Prostate gland (tissue), 2 donors: Measurements from ENCODE around the gene KAZN.

Experiments used
- POLR2A ChIP-seq: fragments of 450-650 bp; IDR thresholded peaks from one replicate; pipeline ENCODE4 v1.6.1; 2016; ENCODE audit warnings: antibody characterized with exemption, mild to moderate bottlenecking
- POLR2AphosphoS5 ChIP-seq: sonication (generic); formaldehyde crosslinking; IDR thresholded peaks from one replicate; pipeline ENCODE4 v1.6.1; 2017; ENCODE audit warnings: antibody characterized with exemption
- TF ChIP-seq, protein P1 (sequence below), 4 experiments: fragments of 200-600 bp in 2 of 4; fragments of 450-650 bp in 2 of 4; sonication (generic) in 2 of 4; IDR thresholded peaks; 1 replicate in 3 of 4; 2 replicates in 1 of 4; pipeline ENCODE4 v1.5.1; 2016 to 2019; ENCODE audit warnings: antibody characterized with exemption in 4 of 4, mild to moderate bottlenecking in 2 of 4, moderate library complexity in 2 of 4

DNA sequence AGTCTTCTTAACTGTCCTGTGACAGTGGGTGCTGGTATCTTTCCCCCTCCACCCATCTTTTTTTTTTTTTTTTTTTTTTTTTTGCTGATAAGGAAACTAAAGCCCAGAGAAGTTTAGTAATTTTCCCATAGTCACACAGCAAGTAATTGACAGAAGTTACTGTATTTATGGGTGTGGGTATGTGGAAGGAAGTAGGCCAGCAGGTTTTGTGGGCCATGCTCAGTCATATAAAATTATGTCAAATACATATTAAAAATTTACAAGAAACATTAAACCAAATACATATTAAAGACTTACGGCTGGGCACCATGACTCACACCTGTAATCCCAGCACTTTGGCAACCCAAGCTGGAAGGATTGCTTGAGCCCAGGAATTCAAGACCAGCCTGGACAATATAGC is 51.5 kb downstream of the KAZN start:
- no peak for TF ChIP-seq POLR2A
- TF ChIP-seq, protein P1, sequence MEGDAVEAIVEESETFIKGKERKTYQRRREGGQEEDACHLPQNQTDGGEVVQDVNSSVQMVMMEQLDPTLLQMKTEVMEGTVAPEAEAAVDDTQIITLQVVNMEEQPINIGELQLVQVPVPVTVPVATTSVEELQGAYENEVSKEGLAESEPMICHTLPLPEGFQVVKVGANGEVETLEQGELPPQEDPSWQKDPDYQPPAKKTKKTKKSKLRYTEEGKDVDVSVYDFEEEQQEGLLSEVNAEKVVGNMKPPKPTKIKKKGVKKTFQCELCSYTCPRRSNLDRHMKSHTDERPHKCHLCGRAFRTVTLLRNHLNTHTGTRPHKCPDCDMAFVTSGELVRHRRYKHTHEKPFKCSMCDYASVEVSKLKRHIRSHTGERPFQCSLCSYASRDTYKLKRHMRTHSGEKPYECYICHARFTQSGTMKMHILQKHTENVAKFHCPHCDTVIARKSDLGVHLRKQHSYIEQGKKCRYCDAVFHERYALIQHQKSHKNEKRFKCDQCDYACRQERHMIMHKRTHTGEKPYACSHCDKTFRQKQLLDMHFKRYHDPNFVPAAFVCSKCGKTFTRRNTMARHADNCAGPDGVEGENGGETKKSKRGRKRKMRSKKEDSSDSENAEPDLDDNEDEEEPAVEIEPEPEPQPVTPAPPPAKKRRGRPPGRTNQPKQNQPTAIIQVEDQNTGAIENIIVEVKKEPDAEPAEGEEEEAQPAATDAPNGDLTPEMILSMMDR (IDR thresholded peaks at IDR 0.05): no peak
- TF ChIP-seq POLR2AphosphoS5: peak; percentile 85
